ENCODE data around the gene MTFR1L.

- TF ChIP-seq CTCF (conservative IDR thresholded peaks at IDR 0.05 in 1 of 2, IDR thresholded peaks at IDR 0.05 in 1 of 2; ENCODE audit: low read depth in 1 of 2, low read length in 2 of 2) = no peak
- no peak for TF ChIP-seq EZH2 (IDR thresholded peaks at IDR 0.05; ENCODE audit: low read length, missing control alignments)
These were observed 44.6 kb upstream of the MTFR1L start for GRCh38 chr1:25774921-25775771.
